SK-N-SH (cell line): ENCODE data around the gene TRIP6. TPM values are rescaled to one million over a fixed set of nuclear protein-coding genes. Genes with fewer than 3 reads are reported as not detected.

Experiments
- CTCF ChIA-PET: fragments of 300-600, 350-600 bp; formaldehyde crosslinking; extraction: SDS; loops from one replicate; lab custom pipeline; 2021; lab: Yijun Ruan, JAX
- POLR2A ChIA-PET: fragments of 350-600 bp; sonication (Branson Sonifier 250); formaldehyde crosslinking; extraction: SDS; loops from one replicate; lab custom pipeline; 2020; ENCODE audit warnings: antibody characterized with exemption, inconsistent platforms; lab: Yijun Ruan, JAX
- DNase-seq: peaks from one replicate; pipeline ENCODE4 v3.0.0; 2012
- H2AFZ ChIP-seq: fragments of 200-600 bp; sonication (generic); 2 replicates; pipeline ENCODE4 v1.8.1; 2016; ENCODE audit warnings: antibody characterized with exemption, mild to moderate bottlenecking, low read depth
- H3F3A ChIP-seq: fragments of 200-600 bp; sonication (generic); replicated peaks from 2 replicates; pipeline ENCODE3; 2016; ENCODE audit warnings: antibody characterized with exemption, mild to moderate bottlenecking; ENCODE audit not compliant: insufficient read depth
- H3K27ac ChIP-seq, 2 experiments: fragments of 200-500 bp in 1 of 2; fragments of 200-600 bp in 1 of 2; sonication (Bioruptor generic) in 1 of 2; sonication (generic), shearing (Covaris generic) in 1 of 2; 2 replicates each; pipeline versions ENCODE4 v1.5.1 to v1.6.1; 2014 to 2016; ENCODE audit warnings: low read depth in 2 of 2, inconsistent platforms in 1 of 2, low read length in 1 of 2, mild to moderate bottlenecking in 1 of 2, mixed read lengths in 1 of 2
- H3K27me3 ChIP-seq: fragments of 200-600 bp; sonication (generic), shearing (Covaris generic); 2 replicates; pipeline ENCODE4 v1.6.1; 2016; ENCODE audit warnings: mixed run types; ENCODE audit not compliant: insufficient read depth
- H3K36me3 ChIP-seq, 2 experiments: fragments of 200-500 bp in 1 of 2; fragments of 200-600 bp in 1 of 2; sonication (Bioruptor generic) in 1 of 2; sonication (generic) in 1 of 2; replicated peaks in 1 of 2; 2 replicates each; pipeline versions ENCODE3 to v1.5.1; 2014 to 2016; ENCODE audit warnings: low read length in 1 of 2, mild to moderate bottlenecking in 1 of 2; ENCODE audit not compliant: insufficient read depth in 2 of 2, control insufficient read depth in 1 of 2
- H3K4me1 ChIP-seq, 2 experiments: fragments of 200-500 bp in 1 of 2; fragments of 200-600 bp in 1 of 2; sonication (Bioruptor generic) in 1 of 2; sonication (generic), shearing (Covaris generic) in 1 of 2; 2 replicates each; pipeline versions ENCODE4 v1.5.1 to v1.6.1; 2014 to 2016; ENCODE audit warnings: low read depth in 1 of 2, low read length in 1 of 2, mixed run types in 1 of 2; ENCODE audit not compliant: insufficient read depth in 2 of 2, control insufficient read depth in 1 of 2
- H3K4me2 ChIP-seq: fragments of 200-600 bp; sonication (generic), shearing (Covaris generic); 2 replicates; pipeline ENCODE4 v1.6.1; 2017; ENCODE audit warnings: mixed run types
- H3K4me3 ChIP-seq, 2 experiments: fragments of 200-500 bp in 1 of 2; fragments of 200-600 bp in 1 of 2; sonication (Bioruptor generic) in 1 of 2; sonication (generic), shearing (Covaris generic) in 1 of 2; 2 replicates each; pipeline versions ENCODE4 v1.5.1 to v1.8.1; 2014 to 2016; ENCODE audit warnings: low read depth in 2 of 2, inconsistent platforms in 1 of 2, low read length in 1 of 2, mild to moderate bottlenecking in 1 of 2, mixed read lengths in 1 of 2, moderate library complexity in 1 of 2
- H3K79me2 ChIP-seq: fragments of 200-600 bp; sonication (generic); 2 replicates; pipeline ENCODE4 v1.8.1; 2017; ENCODE audit warnings: mild to moderate bottlenecking; ENCODE audit not compliant: insufficient read depth
- H3K9ac ChIP-seq: fragments of 200-600 bp; sonication (generic); 2 replicates; pipeline ENCODE4 v1.6.1; 2017; ENCODE audit warnings: mixed run types
- H3K9me2 ChIP-seq: fragments of 200-600 bp; sonication (generic); 2 replicates; pipeline ENCODE4 v1.6.1; 2017; ENCODE audit warnings: mixed run types
- H3K9me3 ChIP-seq: fragments of 200-600 bp; sonication (generic); 2 replicates; pipeline ENCODE4 v1.6.1; 2017; ENCODE audit warnings: mixed run types, mild to moderate bottlenecking, moderate library complexity
- H4K20me1 ChIP-seq: fragments of 200-600 bp; sonication (generic); 2 replicates; pipeline ENCODE4 v1.6.1; 2017; ENCODE audit warnings: mild to moderate bottlenecking, mixed run types; ENCODE audit not compliant: insufficient read depth
- CHD2 ChIP-seq: fragments of 150-350 bp; IDR thresholded peaks from 2 replicates; pipeline ENCODE4 v1.6.1; 2018; ENCODE audit warnings: low read length; ENCODE audit not compliant: partially characterized antibody
- FOSL2 ChIP-seq: IDR thresholded peaks from 2 replicates; pipeline ENCODE4 v1.4.0; 2012; ENCODE audit warnings: low read depth, mild to moderate bottlenecking, moderate library complexity, borderline replicate concordance
- FOXJ3 ChIP-seq: sonication (generic); formaldehyde crosslinking; IDR thresholded peaks from 2 replicates; pipeline ENCODE4 v1.5.1; 2020; ENCODE audit warnings: mild to moderate bottlenecking, missing genetic modification reagents
- GABPA ChIP-seq: IDR thresholded peaks from 2 replicates; pipeline ENCODE4 v1.4.0; 2012; ENCODE audit warnings: low read depth, mild to moderate bottlenecking
- GATA2 ChIP-seq: sonication (generic); formaldehyde crosslinking; IDR thresholded peaks from 2 replicates; pipeline ENCODE4 v1.5.0; 2020; ENCODE audit warnings: mild to moderate bottlenecking, missing genetic modification reagents
- JUND ChIP-seq: IDR thresholded peaks from 2 replicates; pipeline ENCODE4 v1.4.0; 2012
- MEF2A ChIP-seq: IDR thresholded peaks from 2 replicates; pipeline ENCODE4 v1.4.0; 2012; ENCODE audit warnings: low read depth, borderline replicate concordance
- NRF1 ChIP-seq: IDR thresholded peaks from 2 replicates; pipeline ENCODE4 v1.6.1; 2012; ENCODE audit warnings: low read depth, mild to moderate bottlenecking, low read length
- PBX3 ChIP-seq: IDR thresholded peaks from 2 replicates; pipeline ENCODE4; 2012
- RCOR1 ChIP-seq: fragments of 150-350 bp; IDR thresholded peaks from 2 replicates; pipeline ENCODE4 v1.6.1; 2017; ENCODE audit warnings: antibody characterized with exemption, low read length
- RXRA ChIP-seq: IDR thresholded peaks from 2 replicates; pipeline ENCODE4 v1.4.0; 2012; ENCODE audit warnings: low read depth, mild to moderate bottlenecking, borderline replicate concordance
- TAF1 ChIP-seq: IDR thresholded peaks from 2 replicates; pipeline ENCODE4 v1.6.1; 2012; ENCODE audit warnings: low read depth, mild to moderate bottlenecking, low read length, moderate library complexity, borderline replicate concordance
- TEAD4 ChIP-seq: IDR thresholded peaks from 2 replicates; pipeline ENCODE4 v1.4.0; 2012; ENCODE audit warnings: mild to moderate bottlenecking, borderline replicate concordance; ENCODE audit not compliant: insufficient read depth
- USF2 ChIP-seq: fragments of 150-350 bp; IDR thresholded peaks from 2 replicates; pipeline ENCODE4 v1.6.1; 2017; ENCODE audit warnings: antibody characterized with exemption, low read length, low read depth, borderline replicate concordance
- WGBS: methylation state at CpG from one replicate; pipeline ENCODE4 v1.1.6; 2017; ENCODE audit warnings: low lambda C conversion rate; 5-methylcytosine and 5-hydroxymethylcytosine counted together
- polyA plus RNA-seq, 3 experiments: library from polyadenylated mRNA; depleted of rRNA; stranded (reverse); fragments of >200 nt; gene quantifications; 2 replicates each; pipeline ENCODE4 v1.2.3, GENCODE V29; 2012

The TRIP6 gene
- polyA plus RNA-seq, 1 of the 3 experiments (the other 2 are of a cell fraction) = 6.5 TPM

GRCh38 chr7:100874577-100875355, 7.6 kb downstream of the TRIP6 start, which contains the start of gene SRRT (continued):
- peak; percentile 29 for TF ChIP-seq PBX3
- peak; percentile 85 for TF ChIP-seq TAF1
- no peak for TF ChIP-seq MEF2A
- peak; percentile 79 for TF ChIP-seq GABPA
- no peak; the same call in 1 of the 2 replicates for TF ChIP-seq JUND
- TF ChIP-seq NRF1 = peak; percentile 94
- TF ChIP-seq FOSL2 = no peak; the same call in 1 of the 2 replicates
- peak; percentile 58; the same call in 1 of the 2 replicates for TF ChIP-seq FOXJ3 (CRISPR knock-in tag)
- no peak; the same call in 1 of the 2 replicates for TF ChIP-seq RCOR1
- no peak for TF ChIP-seq USF2
- peak; percentile 68; the same call in 1 of the 2 replicates for TF ChIP-seq TEAD4
- no peak for TF ChIP-seq RXRA

GRCh38 chr7:100875356-100875751, 8.2 kb downstream of the TRIP6 start:
- H3K4me3 ChIP-seq = peak overlapping the region; percentile 65 to 93
- peak; percentile 81 for DNase-seq
- H3K9me2 ChIP-seq = no peaks in the 10 kb centered on the region
- peak overlapping the region; percentile 89 for H3K9ac ChIP-seq
- TF ChIP-seq GATA2 (CRISPR knock-in tag) (no peak), CHD2 (peak; percentile 45)
- H3K79me2 ChIP-seq = peaks cover 54% of the 10 kb centered on the region
- H3F3A ChIP-seq = peaks cover 21% of the 10 kb centered on the region
- WGBS = 1% methylated on average over 30 of the region's 39 CpGs
- H2AFZ ChIP-seq = peak overlapping the region; percentile 92
- H4K20me1 ChIP-seq = peaks cover 47% of the 10 kb centered on the region
- ChIA-PET POLR2A (interaction anchor here (0.5 to 5.8 kb wide), 20 partner anchors 10 to 343 kb away, joined by 3 to 126 read pairs (median 4); partner anchors contain the start of genes ACTL6B, AGFG2, POP7 and SLC12A9), CTCF (interaction anchor here (0.7 to 5.5 kb wide), 9 partner anchors 12 to 307 kb away, joined by 3 to 37 read pairs (median 5); partner anchors contain the start of genes ACHE, SLC12A9 and UFSP1)
- H3K27me3 ChIP-seq = no peaks in the 10 kb centered on the region
- H3K27ac ChIP-seq = peak overlapping the region; percentile 88 to 92
- H3K4me1 ChIP-seq = peaks cover 13 to 23% of the 10 kb centered on the region in 2 experiments; a peak in 3 of 4 replicates
- peaks cover 16 to 40% of the 10 kb centered on the region in 2 experiments for H3K36me3 ChIP-seq
- H3K9me3 ChIP-seq = no peaks in the 10 kb centered on the region
- H3K4me2 ChIP-seq = peak overlapping the region; percentile 90
